ENCODE data around the gene UBALD2. TPM values are rescaled to one million over a fixed set of nuclear protein-coding genes. Genes with fewer than 3 reads are reported as not detected.

The UBALD2 gene
- 70.9 and 75.2 TPM in 2 replicates for total RNA-seq
- polyA plus RNA-seq, result 46.9 and 83.6 TPM in 2 replicates
- 31.1 and 40.9 TPM in 2 replicates for polyA plus RNA-seq (2011; cell fraction: cytosol; rRNA removed)
- 22.5 and 28.4 TPM in 2 replicates for polyA plus RNA-seq (2011; cell fraction: nucleus; rRNA removed)
- polyA plus RNA-seq (2012), result 26.8 and 46.6 TPM in 2 replicates
- 19.4 and 22.0 TPM in 2 replicates for polyA minus RNA-seq
- 25.4 TPM for polyA minus RNA-seq (2011; cell fraction: cytosol; rRNA and poly(A)+ RNA removed)
- polyA minus RNA-seq (2011; cell fraction: nucleus; rRNA and poly(A)+ RNA removed), result 11.6 and 31.6 TPM in 2 replicates
- Bru-seq, nascent RNA, result percentile 70 among the genes with signal in this experiment
- percentile 60 among the genes with signal in this experiment for BruChase-seq, experiment 1, labeled RNA remaining after a 6-hour chase
- BruChase-seq, experiment 2, labeled RNA remaining after a 2-hour chase, result percentile 58 among the genes with signal in this experiment
- long read RNA-seq, transcript UBALD2-201 (3 exons, 1,593 nt), result major isoform, 15 of 35 reads
- long read RNA-seq, partial matches to known transcripts, result 18 of 35 reads
- long read RNA-seq, other reads (novel, unspliced or antisense), result 2 of 35 reads

DNA sequence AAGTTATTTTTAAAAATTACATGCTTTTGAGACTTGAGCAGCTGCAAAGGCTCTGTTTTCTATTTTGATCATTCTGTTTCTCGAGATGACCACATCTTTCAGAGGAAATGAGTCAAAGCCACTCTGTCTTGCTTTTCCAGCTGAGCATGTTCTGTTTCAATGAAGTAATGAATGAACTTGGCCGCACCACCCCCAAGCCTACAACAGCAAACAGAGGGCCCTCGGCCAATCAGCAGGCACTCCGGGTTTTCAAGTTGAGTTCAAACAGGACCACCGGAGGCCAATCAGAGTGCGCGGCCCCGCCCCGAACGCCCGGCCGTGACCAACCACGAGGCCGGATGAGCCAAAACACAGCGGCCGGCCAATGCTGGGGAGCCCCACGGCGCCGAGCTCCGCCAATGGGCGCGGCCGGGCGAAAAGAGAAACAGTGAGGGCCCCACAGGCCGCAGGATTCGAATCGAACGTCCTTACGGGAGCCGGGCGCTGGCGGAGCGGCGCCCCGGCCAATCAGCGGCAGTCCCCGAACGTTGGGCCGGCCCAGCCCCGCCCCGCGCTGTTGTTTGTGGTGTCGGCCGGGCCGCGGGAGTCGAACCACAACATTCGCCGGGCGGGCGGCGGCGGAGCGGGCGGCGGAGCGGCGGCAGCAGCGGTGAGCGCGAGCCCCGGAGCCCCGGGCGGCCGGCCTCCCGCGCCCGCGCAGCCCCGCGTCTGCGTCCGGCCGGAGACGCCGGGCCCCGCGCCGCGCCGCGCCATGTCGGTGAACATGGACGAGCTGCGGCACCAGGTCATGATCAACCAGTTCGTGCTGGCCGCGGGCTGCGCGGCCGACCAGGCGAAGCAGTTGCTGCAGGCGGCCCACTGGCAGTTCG lies at the start of gene UBALD2:
Gene UBALD2, plus strand, starts transcription at position 594 of the 869 bp plus-strand sequence. Its CDS starts 158 bp downstream, at position 752.
- TF ChIP-seq POLR2A (IDR thresholded peaks at IDR 0.05; ENCODE audit: low read depth, low read length), result peak; percentile 42
- TF ChIP-seq POLR2AphosphoS5 (IDR thresholded peaks at IDR 0.05; ENCODE audit: insufficient read depth, low read depth, low read length), result peak; percentile 68
- peak; percentile 81 for TF ChIP-seq FOS (IDR thresholded peaks at IDR 0.05; ENCODE audit: borderline replicate concordance, insufficient read depth, low read length)
- peak; percentile 92 for TF ChIP-seq EZH2 (IDR thresholded peaks at IDR 0.05; ENCODE audit: borderline replicate concordance, low read depth, low read length, severe bottlenecking)
- TF ChIP-seq JUN (IDR thresholded peaks at IDR 0.05; ENCODE audit: borderline replicate concordance, insufficient read depth, insufficient read length, low read depth), result peak; percentile 96
- TF ChIP-seq GATA2 (IDR thresholded peaks at IDR 0.05; ENCODE audit: insufficient read depth, insufficient read length, low read depth, low read length), result no peak
- TF ChIP-seq, protein P1, sequence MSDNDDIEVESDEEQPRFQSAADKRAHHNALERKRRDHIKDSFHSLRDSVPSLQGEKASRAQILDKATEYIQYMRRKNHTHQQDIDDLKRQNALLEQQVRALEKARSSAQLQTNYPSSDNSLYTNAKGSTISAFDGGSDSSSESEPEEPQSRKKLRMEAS (IDR thresholded peaks at IDR 0.05; ENCODE audit: insufficient read depth, insufficient read length), result no peak
- TF ChIP-seq MYC (IDR thresholded peaks at IDR 0.05; ENCODE audit: low read depth, low read length), result no peak
- TF ChIP-seq, protein P2, sequence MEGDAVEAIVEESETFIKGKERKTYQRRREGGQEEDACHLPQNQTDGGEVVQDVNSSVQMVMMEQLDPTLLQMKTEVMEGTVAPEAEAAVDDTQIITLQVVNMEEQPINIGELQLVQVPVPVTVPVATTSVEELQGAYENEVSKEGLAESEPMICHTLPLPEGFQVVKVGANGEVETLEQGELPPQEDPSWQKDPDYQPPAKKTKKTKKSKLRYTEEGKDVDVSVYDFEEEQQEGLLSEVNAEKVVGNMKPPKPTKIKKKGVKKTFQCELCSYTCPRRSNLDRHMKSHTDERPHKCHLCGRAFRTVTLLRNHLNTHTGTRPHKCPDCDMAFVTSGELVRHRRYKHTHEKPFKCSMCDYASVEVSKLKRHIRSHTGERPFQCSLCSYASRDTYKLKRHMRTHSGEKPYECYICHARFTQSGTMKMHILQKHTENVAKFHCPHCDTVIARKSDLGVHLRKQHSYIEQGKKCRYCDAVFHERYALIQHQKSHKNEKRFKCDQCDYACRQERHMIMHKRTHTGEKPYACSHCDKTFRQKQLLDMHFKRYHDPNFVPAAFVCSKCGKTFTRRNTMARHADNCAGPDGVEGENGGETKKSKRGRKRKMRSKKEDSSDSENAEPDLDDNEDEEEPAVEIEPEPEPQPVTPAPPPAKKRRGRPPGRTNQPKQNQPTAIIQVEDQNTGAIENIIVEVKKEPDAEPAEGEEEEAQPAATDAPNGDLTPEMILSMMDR (IDR thresholded peaks at IDR 0.05; ENCODE audit: extremely low read depth in 1 of 2, insufficient read depth in 1 of 2, low read depth in 1 of 2, low read length in 2 of 2), result no peak
- CTCF ChIA-PET, result interaction anchor here (0.9 to 1.4 kb wide), 3 partner anchors 14 to 83 kb away, joined by 3 to 5 read pairs (median 4); no protein-coding TSS in a partner anchor
- H3K36me3 ChIP-seq (ENCODE audit: control insufficient read depth in 2 of 2, extremely low read depth in 1 of 2, insufficient read depth in 2 of 2, low read length in 2 of 2), result peaks cover 0 to 1% of the 10 kb centered on the region in 2 experiments
- intact Hi-C loops (cut with micrococcal nuclease) (loop anchor here (2.0 to 5.0 kb wide), 2 partner anchors 24 to 143 kb away; partner anchors contain the start of gene RNF157), dilution Hi-C loops (cut with MboI; ENCODE audit: extremely low pct_ligation_motif_present, low sequenced_read_pairs) (no loop called here)
- H2AFZ ChIP-seq (ENCODE audit: low read depth, low read length), result peak within 1 kb of the TSS; percentile 16
- H3K4me3 ChIP-seq (replicated peaks in 1 of 3; ENCODE audit: insufficient read depth in 1 of 3, low read depth in 1 of 3, low read length in 3 of 3), result peak within 1 kb of the TSS; percentile 78 to 84 (median 80)
- peaks cover 39% of the 10 kb centered on the region for H3K79me2 ChIP-seq (ENCODE audit: control insufficient read depth, insufficient read depth, low read length)
- peak within 1 kb of the TSS; percentile 91 for H3K4me2 ChIP-seq (ENCODE audit: insufficient read depth, low read length)
- peak within 1 kb of the TSS; percentile 97 for H3K27ac ChIP-seq (ENCODE audit: insufficient read depth, low read depth, low read length)
- H4K20me1 ChIP-seq (replicated peaks; ENCODE audit: control insufficient read depth, extremely low read depth, insufficient read depth, low read length), result no peaks in the 10 kb centered on the region
- BruUV-seq (replicated peaks), result no TSS peak
- H3K27me3 ChIP-seq (ENCODE audit: control insufficient read depth in 2 of 2, insufficient read depth in 2 of 2, low read length in 2 of 2), result no peaks in the 10 kb centered on the region
- peaks cover 54% of the 10 kb centered on the region for H3K4me1 ChIP-seq (ENCODE audit: control insufficient read depth, extremely low read depth, insufficient read depth, low read length)
- no peaks in the 10 kb centered on the region for H3K9me1 ChIP-seq (replicated peaks; ENCODE audit: control insufficient read depth, extremely low read depth, insufficient read depth, low read length)
- peak; percentile 100 for DNase-seq (ENCODE audit: low read depth, low spot score)
- peak within 1 kb of the TSS; percentile 95 for H3K9ac ChIP-seq (replicated peaks; ENCODE audit: extremely low read depth, insufficient read depth, low read length)
- H3K9me3 ChIP-seq (replicated peaks; ENCODE audit: control insufficient read depth, insufficient read depth, low read length), result no peaks in the 10 kb centered on the region
- POLR2A ChIA-PET, result interaction anchor here (0.9 to 1.0 kb wide), 2 partner anchors 9 to 15 kb away, joined by 3 to 4 read pairs; no protein-coding TSS in a partner anchor
- peak; percentile 100 for FAIRE-seq

Data from endothelial cell of umbilical vein (primary cell).